Effector CD4-positive, alpha-beta T cell (primary cell): ENCODE data around the gene SHFL.

Source experiments
- DNase-seq: peaks from one replicate; pipeline ENCODE4 v3.0.0-alpha.2; 2020

SHFL gene

GRCh38 chr19:10110076-10110971, 24.2 kb downstream of the SHFL start:
- no peak for DNase-seq

- no peak for DNase-seq
These were observed 24.8 kb downstream of the SHFL start for GRCh38 chr19:10110972-10111317.

GRCh38 chr19:10111405-10111811, 25.3 kb downstream of the SHFL start, which contains the start of gene P2RY11:
Gene P2RY11 (plus strand): TSS chr19:10111693. CDS start chr19:10111722, 29 bp downstream.
- DNase-seq = no peak

- DNase-seq = peak; percentile 46
These were observed 26.1 kb downstream of the SHFL start for GRCh38 chr19:10112037-10112761.

- DNase-seq = peak; percentile 58
These were observed 26.9 kb downstream of the SHFL start for GRCh38 chr19:10112895-10113591.

GRCh38 chr19:10113592-10113963, 27.5 kb downstream of the SHFL start:
- DNase-seq = no peak

- DNase-seq = no peak
These were observed 28.0 kb downstream of the SHFL start for GRCh38 chr19:10113964-10114650.

- no peak for DNase-seq
These were observed 28.7 kb downstream of the SHFL start for GRCh38 chr19:10114651-10115391.

- no peak for DNase-seq
These were observed 29.4 kb downstream of the SHFL start for GRCh38 chr19:10115392-10116084.

- no peak for DNase-seq
These were observed 30.2 kb downstream of the SHFL start for GRCh38 chr19:10116085-10116865.

GRCh38 chr19:10116866-10117616, 30.9 kb downstream of the SHFL start:
- no peak for DNase-seq

GRCh38 chr19:10118960-10119359, 32.8 kb downstream of the SHFL start:
- DNase-seq = no peak

GRCh38 chr19:10120538-10121189, 34.5 kb downstream of the SHFL start:
- DNase-seq = no peak

- DNase-seq = no peak
These were observed 35.9 kb downstream of the SHFL start for GRCh38 chr19:10122045-10122444.

GRCh38 chr19:10124429-10124828, 38.3 kb downstream of the SHFL start:
- no peak for DNase-seq

GRCh38 chr19:10126213-10126639, 40.1 kb downstream of the SHFL start:
- no peak for DNase-seq

GRCh38 chr19:10132905-10133304, 46.8 kb downstream of the SHFL start:
- DNase-seq = no peak

GRCh38 chr19:10133596-10133995, 47.5 kb downstream of the SHFL start:
- DNase-seq = no peak

GRCh38 chr19:10134040-10134439, 47.9 kb downstream of the SHFL start:
- no peak for DNase-seq
